ENCODE results near the gene CFAP57. TPM values are rescaled to one million over a fixed set of nuclear protein-coding genes. Genes with fewer than 3 reads are reported as not detected.

The CFAP57 gene
- total and polyA plus RNA-seq, 2 of the 4 experiments (the other 2 are of a cell fraction): 0.29 to 0.36 TPM

- Histone ChIP-seq H3K14ac (replicated peaks; ENCODE audit: low read depth, low read length) (no peak within 1 kb of the TSS), H3K56ac (ENCODE audit: extremely low read depth, insufficient read depth, low read length) (no peak within 1 kb of the TSS), H3K23ac (ENCODE audit: low read depth, low read length) (no peak within 1 kb of the TSS), H3K27me3 (ENCODE audit: control insufficient read depth, insufficient read depth, low read length) (peaks cover 2% of the 10 kb centered on the region; the same call in 1 of the 2 replicates), H2BK5ac (ENCODE audit: low read depth, low read length, poor library complexity, severe bottlenecking) (no peak within 1 kb of the TSS), H3K27ac (ENCODE audit: insufficient read depth, low read length) (no peak within 1 kb of the TSS), H4K20me1 (ENCODE audit: insufficient read depth, low read length) (no peaks in the 10 kb centered on the region), H3K4ac (ENCODE audit: low read depth, low read length) (no peak within 1 kb of the TSS), H2BK120ac (ENCODE audit: low read depth, low read length) (no peak within 1 kb of the TSS), H2AFZ (replicated peaks; ENCODE audit: low read length, poor library complexity) (peak within 1 kb of the TSS; percentile 64), H3K9me3 (ENCODE audit: control insufficient read depth, insufficient read depth, low read length) (no peaks in the 10 kb centered on the region), H2BK15ac (ENCODE audit: low read depth, low read length) (no peak within 1 kb of the TSS), H4K5ac (ENCODE audit: low read depth, low read length) (no peak within 1 kb of the TSS), H3K9me1 (ENCODE audit: insufficient read depth, low read length) (no peaks in the 10 kb centered on the region), H3K4me3 (ENCODE audit: insufficient read depth, low read depth, low read length) (no peak within 1 kb of the TSS), H4K91ac (ENCODE audit: insufficient read depth, low read depth, low read length) (no peak within 1 kb of the TSS), H4K8ac (ENCODE audit: low read depth in 2 of 2, low read length in 2 of 2) (no peak within 1 kb of the TSS), H2AK5ac (ENCODE audit: low read depth, low read length) (no peak within 1 kb of the TSS), H3K9ac (ENCODE audit: low read depth, low read length) (no peak within 1 kb of the TSS), H3K36me3 (ENCODE audit: control insufficient read depth, insufficient read depth, low read length) (no peaks in the 10 kb centered on the region), H3K79me1 (ENCODE audit: low read depth in 1 of 2, low read length in 2 of 2) (no peaks in the 10 kb centered on the region), H2BK20ac (ENCODE audit: low read depth, low read length) (no peak within 1 kb of the TSS), H2AK9ac (replicated peaks; ENCODE audit: low read depth, low read length, poor library complexity) (no peak within 1 kb of the TSS), H3K4me2 (ENCODE audit: low read depth, low read length) (no peak within 1 kb of the TSS; the same call in 1 of the 2 replicates), H3K18ac (ENCODE audit: low read depth, low read length) (no peak within 1 kb of the TSS), H3K4me1 (ENCODE audit: control insufficient read depth, insufficient read depth, low read length) (peaks cover 6% of the 10 kb centered on the region; the same call in 1 of the 2 replicates)
- TF ChIP-seq POLR2A (IDR thresholded peaks at IDR 0.05; ENCODE audit: low read depth, low read length) (no peak), BHLHE40 (IDR thresholded peaks at IDR 0.05; ENCODE audit: low read depth, low read length) (no peak), MAZ (IDR thresholded peaks at IDR 0.05; ENCODE audit: borderline replicate concordance, low read depth, low read length) (no peak), CHD1 (IDR thresholded peaks at IDR 0.05; ENCODE audit: low read depth, low read length) (no peak), RAD21 (IDR thresholded peaks at IDR 0.05; ENCODE audit: low read length) (no peak), MAFK (IDR thresholded peaks at IDR 0.05; ENCODE audit: low read depth, low read length) (no peak), MXI1 (IDR thresholded peaks at IDR 0.05; ENCODE audit: borderline replicate concordance, low read depth, low read length) (no peak), NFE2L2 (IDR thresholded peaks at IDR 0.05; ENCODE audit: low read depth, low read length) (no peak), CTCF (conservative IDR thresholded peaks at IDR 0.05; ENCODE audit: low read depth, low read length) (no peak), RCOR1 (IDR thresholded peaks at IDR 0.05; ENCODE audit: insufficient replicate concordance, low read length) (no peak)
- TF ChIP-seq, protein P1, sequence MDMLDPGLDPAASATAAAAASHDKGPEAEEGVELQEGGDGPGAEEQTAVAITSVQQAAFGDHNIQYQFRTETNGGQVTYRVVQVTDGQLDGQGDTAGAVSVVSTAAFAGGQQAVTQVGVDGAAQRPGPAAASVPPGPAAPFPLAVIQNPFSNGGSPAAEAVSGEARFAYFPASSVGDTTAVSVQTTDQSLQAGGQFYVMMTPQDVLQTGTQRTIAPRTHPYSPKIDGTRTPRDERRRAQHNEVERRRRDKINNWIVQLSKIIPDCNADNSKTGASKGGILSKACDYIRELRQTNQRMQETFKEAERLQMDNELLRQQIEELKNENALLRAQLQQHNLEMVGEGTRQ (IDR thresholded peaks at IDR 0.05; ENCODE audit: low read depth, low read length): no peak
- ATAC-seq (ENCODE audit: low read depth) (no peak), DNase-seq (no peak)
- dilution Hi-C loops (cut with HindIII; ENCODE audit: low sequenced_read_pairs, unreplicated experiment): no loop called here
- no TSS peak for BruUV-seq (replicated peaks)
- POLR2A ChIA-PET (ENCODE audit: unreplicated experiment): no interaction called here
- CTCF ChIA-PET: no interaction called here
- in situ Hi-C loops (cut with MboI; ENCODE audit: low sequenced_read_pairs): no loop called here
- intact Hi-C loops (cut with micrococcal nuclease): no loop called here
- WGBS, 2 experiments (ENCODE audit: extremely low coverage in 2 of 2, insufficient read length in 1 of 2): 77% methylated on average over 5 of the region's 7 CpGs; no CpG with 5 or more reads in 1 of the 2 experiments
Observed at GRCh38 chr1:43269627-43270375, 97.7 kb downstream of the CFAP57 start, which contains the start of gene TMEM125. Gene TMEM125, plus strand, starts transcription at chr1:43269983. Its CDS starts 2,740 bp downstream, at chr1:43272723.

Measured in IMR-90 (cell line).